Omental fat pad (tissue), 4 donors: ENCODE results near the gene BCL2L11. TPM values are rescaled to one million over a fixed set of nuclear protein-coding genes. Genes with fewer than 3 reads are reported as not detected.
"Not testable (repeated sequence)": the region's sequence is repeated elsewhere in the genome, so short reads cannot be mapped to it uniquely, and the experiment has no call there.

Experiments used
- ATAC-seq: fragments of 150-250 bp; one replicate; pipeline ENCODE4 v1.9.1; 2016; ENCODE audit warnings: mild to moderate bottlenecking, moderate library complexity; ENCODE audit not compliant: low FRiP score
- DNase-seq: peaks from one replicate; pipeline ENCODE4 v3.0.0-alpha.2; 2019; ENCODE audit warnings: low spot score
- CTCF ChIP-seq, 3 donors: fragments of 450-650 bp; IDR thresholded peaks; one replicate each; pipeline ENCODE4 v1.5.1; 2016 to 2017; ENCODE audit warnings: antibody characterized with exemption in 3 of 3, mild to moderate bottlenecking in 3 of 3, moderate library complexity in 2 of 3
- total RNA-seq, 4 donors: library from RNA; depleted of rRNA; stranded (reverse); fragments of >200 nt; gene quantifications; one replicate each; pipeline ENCODE4 v1.1.0, GENCODE V29; 2016

BCL2L11 gene
- 10 to 100 TPM; 16.1 to 20.2 (median 17.9) TPM for total RNA-seq

GRCh38 chr2:111120253-111121027 lies at the start of gene BCL2L11:
TSS of gene BCL2L11 (plus strand) at chr2:111120914. CDS start at chr2:111123746, 2,832 bp downstream.
- DNase-seq (peak; percentile 66), ATAC-seq (peak; percentile 75)
- TF ChIP-seq CTCF (IDR thresholded peaks at IDR 0.05) = no peak

- DNase-seq = no peak
- no peak for TF ChIP-seq CTCF (IDR thresholded peaks at IDR 0.05)
These were observed 49.0 kb upstream of the BCL2L11 start for GRCh38 chr2:111071600-111072171.

DNA sequence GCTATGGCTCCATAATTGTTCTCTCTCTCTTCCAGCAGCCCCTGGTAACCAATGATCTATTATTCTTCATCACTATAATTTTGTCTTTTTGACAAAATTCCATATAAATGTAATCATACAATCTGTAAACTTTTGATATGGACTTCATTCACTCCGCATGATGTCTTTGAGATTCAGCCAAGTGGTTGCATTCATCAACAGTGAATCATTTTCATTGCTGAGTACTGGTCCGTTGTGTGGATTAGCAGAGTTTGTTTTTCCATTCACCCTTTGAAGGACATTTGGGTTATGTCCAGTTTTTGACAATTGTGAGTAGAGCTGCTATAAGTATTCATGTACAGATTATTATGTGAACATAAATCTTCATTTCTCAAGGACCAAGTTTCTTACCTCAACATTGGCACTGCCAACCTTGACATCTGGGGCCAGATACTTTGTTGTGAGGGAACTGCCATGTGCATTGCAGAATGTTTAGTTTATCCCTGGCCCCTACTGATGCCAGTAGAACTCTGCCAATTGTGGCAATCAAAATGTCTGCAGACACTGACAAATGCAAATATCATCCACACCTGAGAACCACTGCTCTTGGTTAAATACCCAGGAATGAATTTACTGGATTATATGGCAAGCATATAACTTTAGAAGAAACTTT lies 48.4 kb upstream of the BCL2L11 start:
- no peak for TF ChIP-seq CTCF (IDR thresholded peaks at IDR 0.05)
- peak; percentile 83 for ATAC-seq
- no peak for DNase-seq

More at GRCh38 chr2:111071600-111072171, 49.0 kb upstream of the BCL2L11 start:
- peak; percentile 48 for ATAC-seq

DNA sequence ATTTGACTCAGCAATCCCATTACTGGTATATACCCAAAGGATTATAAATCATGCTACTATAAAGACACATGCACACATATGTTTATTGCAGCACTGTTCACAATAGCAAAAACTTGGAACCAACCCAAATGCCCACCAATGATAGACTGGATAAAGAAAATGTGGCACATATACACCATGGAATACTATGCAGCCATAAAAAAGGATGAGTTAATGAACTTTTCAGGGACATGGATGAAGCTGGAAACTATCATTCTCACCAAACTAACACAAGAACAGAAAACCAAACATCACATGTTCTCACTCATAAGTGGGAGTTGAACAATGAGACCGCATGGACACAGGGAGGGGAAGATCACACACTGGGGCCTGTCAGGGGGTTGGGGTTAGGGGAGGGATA lies 38.1 kb upstream of the BCL2L11 start:
- not testable (repeated sequence) for ATAC-seq, DNase-seq

DNA sequence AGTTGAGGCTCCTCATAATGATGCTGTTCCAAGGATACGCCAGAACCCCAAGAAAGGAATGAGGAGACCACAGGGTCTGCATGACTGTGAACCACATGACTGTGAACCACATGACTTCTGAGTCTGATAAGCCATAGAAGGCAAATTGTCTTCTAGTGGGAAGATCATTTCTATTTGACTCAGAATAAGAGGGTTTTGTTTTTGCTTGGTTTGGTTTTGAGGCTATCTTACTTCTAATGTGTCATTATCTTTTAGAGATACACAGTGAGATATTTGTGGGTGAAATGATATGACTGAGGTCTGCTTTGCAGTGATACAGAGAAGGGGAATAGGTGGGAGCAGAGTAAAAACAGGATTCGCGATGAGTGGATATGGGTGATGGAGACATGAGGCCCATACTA lies 28.9 kb upstream of the BCL2L11 start:
- no peak for DNase-seq
- no peak for TF ChIP-seq CTCF (IDR thresholded peaks at IDR 0.05)
- ATAC-seq = no peak

DNA sequence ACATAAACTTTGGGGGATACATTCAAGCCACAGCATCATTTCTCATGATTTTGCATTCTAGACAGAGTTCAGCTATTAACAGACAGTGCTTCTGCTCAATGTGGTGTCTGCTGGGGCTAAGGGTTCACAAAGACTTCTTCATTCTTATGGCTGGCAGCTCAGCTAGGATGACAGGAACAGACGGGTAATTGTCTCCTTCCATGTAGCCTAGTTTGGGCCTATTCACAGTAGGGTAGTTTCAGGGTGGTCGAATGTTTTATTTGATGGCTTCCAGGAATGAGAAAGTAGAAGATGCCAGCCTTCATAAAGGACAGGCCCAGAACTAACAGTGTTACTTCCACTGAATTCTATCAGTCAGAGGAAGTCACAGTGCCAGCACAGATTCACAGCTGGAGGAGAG lies 26.0 kb upstream of the BCL2L11 start:
- DNase-seq (no peak), ATAC-seq (no peak)
- TF ChIP-seq CTCF (IDR thresholded peaks at IDR 0.05) = no peak

DNA sequence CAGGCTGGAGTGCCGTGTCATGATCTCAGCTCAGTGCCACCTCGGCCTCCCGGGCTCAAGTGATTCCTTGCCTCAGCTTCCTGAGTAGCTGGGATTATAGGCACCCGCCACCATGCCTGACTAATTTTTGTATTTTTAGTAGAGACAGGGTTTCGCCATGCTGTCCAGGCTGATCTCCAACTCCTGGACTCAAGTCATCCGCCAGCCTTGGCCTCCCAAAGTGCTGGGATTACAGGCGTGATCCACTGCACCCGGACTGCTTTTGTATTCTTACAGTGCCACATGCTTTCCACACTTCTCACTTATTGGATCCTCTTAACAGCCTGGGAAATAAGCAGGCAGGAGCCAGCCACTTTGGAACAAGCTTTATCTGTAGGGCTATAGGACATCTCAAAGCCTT lies 25.3 kb upstream of the BCL2L11 start:
- no peak for TF ChIP-seq CTCF (IDR thresholded peaks at IDR 0.05)
- ATAC-seq = no peak
- no peak for DNase-seq
